HepG2 (cell line): ENCODE measurements around the gene SDK1. TPM values are rescaled to one million over a fixed set of nuclear protein-coding genes. Genes with fewer than 3 reads are reported as not detected.

Experiments
- ATAC-seq: fragments of 200-7000 bp; cut with Tn5 transposase; 3 replicates; pipeline ENCODE4 v1.9.1; 2020; ENCODE audit warnings: mild to moderate bottlenecking, moderate library complexity
- BruUV-seq: library from RNA; stranded (reverse); fragments of 400-500 nt; replicated peaks from 2 replicates; lab custom pipeline; 2021; lab: Mats Ljungman, UMichigan
- CTCF ChIA-PET: fragments of 300-600 bp; formaldehyde crosslinking; extraction: SDS; loops from one replicate; lab custom pipeline; 2021; ENCODE audit warnings: low total read pairs, inconsistent platforms, low intra/inter-chr PET ratio; lab: Yijun Ruan, JAX
- POLR2A ChIA-PET: fragments of 350-600 bp; sonication (Branson Sonifier 250); formaldehyde crosslinking; loops from one replicate; lab custom pipeline; 2020; ENCODE audit warnings: antibody characterized with exemption, inconsistent platforms; lab: Yijun Ruan, JAX
- DNase-seq: peaks from one replicate; pipeline ENCODE4 v3.0.0-alpha.2; 2015; ENCODE audit warnings: low spot score
- FAIRE-seq: peaks from 3 replicates; lab custom pipeline; 2011; peaks lifted over from hg19 to GRCh38; lab: Jason Lieb, UNC
- H2AFZ ChIP-seq: one replicate; pipeline ENCODE4 v1.6.1; 2011; ENCODE audit warnings: low read length, inconsistent platforms
- H3K27ac ChIP-seq: fragments of 300-600 bp; 3 replicates; pipeline ENCODE4 v1.8.0; 2011; ENCODE audit warnings: mixed run types, mild to moderate bottlenecking, mixed read lengths, low read length, inconsistent platforms; ENCODE audit not compliant: insufficient read depth; ENCODE audit errors: extremely low read length
- H3K27me3 ChIP-seq, 2 experiments: fragments of 200-600 bp in 1 of 2; 2 replicates in 1 of 2; 3 replicates in 1 of 2; pipeline versions ENCODE4 v1.6.0 to v1.8.0; 2011; ENCODE audit warnings: low read length in 2 of 2, mild to moderate bottlenecking in 2 of 2, moderate library complexity in 2 of 2, inconsistent platforms in 1 of 2; ENCODE audit not compliant: insufficient read depth in 2 of 2, control insufficient read depth in 1 of 2
- H3K36me3 ChIP-seq, 2 experiments: fragments of 200-600 bp in 1 of 2; replicated peaks in 1 of 2; 2 replicates in 1 of 2; 3 replicates in 1 of 2; pipeline versions ENCODE4 v1.5.1 to v1.8.0; 2011; ENCODE audit warnings: low read length in 2 of 2, inconsistent platforms in 1 of 2; ENCODE audit not compliant: insufficient read depth in 2 of 2, control insufficient read depth in 1 of 2
- H3K4me1 ChIP-seq: 2 replicates; pipeline ENCODE4 v1.5.1; 2012; ENCODE audit warnings: low read length, inconsistent platforms; ENCODE audit not compliant: insufficient read depth
- H3K4me2 ChIP-seq: 2 replicates; pipeline ENCODE4 v1.6.0; 2011; ENCODE audit warnings: low read depth, low read length, inconsistent platforms
- H3K4me3 ChIP-seq, 3 experiments: fragments of 200-600 bp in 1 of 3; sonication (generic), shearing (Covaris generic) in 1 of 3; replicated peaks in 1 of 3; 2 replicates each; pipeline ENCODE4 v1.5.1; 2011 to 2016; ENCODE audit warnings: low read length in 3 of 3, inconsistent platforms in 2 of 3, low read depth in 2 of 3, mild to moderate bottlenecking in 2 of 3, control low read depth in 1 of 3, mixed read lengths in 1 of 3; ENCODE audit not compliant: insufficient read depth in 1 of 3
- H3K79me2 ChIP-seq: one replicate; pipeline ENCODE4 v1.6.1; 2011; ENCODE audit warnings: low read length, inconsistent platforms; ENCODE audit not compliant: insufficient read depth
- H3K9ac ChIP-seq: 2 replicates; pipeline ENCODE4 v1.6.0; 2011; ENCODE audit warnings: mild to moderate bottlenecking, low read depth, low read length, inconsistent platforms; ENCODE audit not compliant: insufficient read depth
- H3K9me3 ChIP-seq: 2 replicates; pipeline ENCODE4 v1.5.1; 2012; ENCODE audit warnings: mild to moderate bottlenecking, low read length
- H4K20me1 ChIP-seq: 2 replicates; pipeline ENCODE4 v1.6.0; 2011; ENCODE audit warnings: inconsistent platforms, mild to moderate bottlenecking, low read length, moderate library complexity; ENCODE audit not compliant: insufficient read depth
- BRF2 ChIP-seq: sonication (generic); formaldehyde crosslinking; IDR thresholded peaks from 2 replicates; pipeline ENCODE4 v1.8.1; 2022; ENCODE audit warnings: mild to moderate bottlenecking, missing genetic modification reagents
- CHD4 ChIP-seq: fragments of 200-600 bp; sonication (generic); IDR thresholded peaks from 2 replicates; pipeline ENCODE4 v1.7.0; 2017; ENCODE audit warnings: mild to moderate bottlenecking, low read length, borderline replicate concordance
- KLF13 ChIP-seq: sonication (generic); formaldehyde crosslinking; IDR thresholded peaks from 2 replicates; pipeline ENCODE4 v1.4.0; 2020; ENCODE audit warnings: mild to moderate bottlenecking, missing genetic modification reagents
- MNT ChIP-seq: fragments of 450-650 bp; IDR thresholded peaks from 2 replicates; pipeline ENCODE4 v1.6.1; 2016
- SMARCC2 ChIP-seq: fragments of 450-650 bp; IDR thresholded peaks from 2 replicates; pipeline ENCODE4 v1.6.1; 2017; ENCODE audit warnings: antibody characterized with exemption, mild to moderate bottlenecking
- SP2 ChIP-seq: sonication (generic); formaldehyde crosslinking; IDR thresholded peaks from 2 replicates; pipeline ENCODE4 v1.5.1; 2020; ENCODE audit warnings: mild to moderate bottlenecking, missing genetic modification reagents
- TFE3 ChIP-seq: IDR thresholded peaks from 2 replicates; pipeline ENCODE4 v1.6.1; 2016
- ZNF276 ChIP-seq: sonication (generic); formaldehyde crosslinking; IDR thresholded peaks from 2 replicates; pipeline ENCODE4 v1.4.0; 2020; ENCODE audit warnings: mild to moderate bottlenecking, low read depth, missing genetic modification reagents
- ZNF747 ChIP-seq: sonication (generic); formaldehyde crosslinking; IDR thresholded peaks from 2 replicates; pipeline ENCODE4 v1.8.1; 2023; ENCODE audit warnings: missing genetic modification reagents, mild to moderate bottlenecking, borderline replicate concordance
- ZNF773 ChIP-seq: sonication (generic); formaldehyde crosslinking; IDR thresholded peaks from 2 replicates; pipeline ENCODE4 v1.4.0; 2020; ENCODE audit warnings: missing genetic modification reagents, borderline replicate concordance
- WGBS: methylation state at CpG from one replicate; pipeline ENCODE4 v1.1.6; 2017; ENCODE audit warnings: low lambda C conversion rate; 5-methylcytosine and 5-hydroxymethylcytosine counted together
- in situ Hi-C: cut with HindIII; loops from 2 replicates; pipeline ENCODE4 v1.10.0; 2017; ENCODE audit warnings: low pct_unique_long_range_greater_than_20kb; ENCODE audit not compliant: extremely low pct_ligation_motif_present
- intact Hi-C: fragments of 100-400 bp; cut with micrococcal nuclease; formaldehyde crosslinking; loops from one replicate; pipeline ENCODE4 v1.10.0; 2022; ENCODE audit not compliant: unreplicated experiment
- polyA plus RNA-seq, 8 experiments: library from polyadenylated mRNA; depleted of rRNA in 3 of 8; stranded (reverse) in 7 of 8; unstranded in 1 of 8; fragments of >200 nt; fragmentation: Illumina TruSeq in 4 of 8; extraction: Trizol in 4 of 8; gene quantifications; 2 replicates each; pipeline versions ENCODE4 v1.2.1 to v1.2.3, GENCODE V29; 2011 to 2016; ENCODE audit warnings: low read depth in 4 of 8, missing spikeins in 1 of 8, mixed read lengths in 1 of 8; ENCODE audit not compliant: insufficient read depth in 1 of 8
- total RNA-seq, 5 experiments: library from RNA; depleted of rRNA; stranded (reverse); fragments of >200 nt; fragmentation: Illumina TruSeq; extraction: Trizol; gene quantifications; 2 replicates each; pipeline ENCODE4 v1.2.3, GENCODE V29; 2016; ENCODE audit warnings: low read depth in 1 of 5

Gene SDK1
- total and polyA plus RNA-seq, 2 of the 13 experiments (the other 11 are each of a cell fraction or from before 2014, with no cell fraction given) = 0.35 to 2.4 TPM

GRCh38 chr7:3943779-3944520 lies 642.9 kb downstream of the SDK1 start:
- no peak for DNase-seq
- Histone ChIP-seq H4K20me1 (no peaks in the 10 kb centered on the region), H3K4me3 (no peak overlapping the region), H3K4me1 (peaks cover 44% of the 10 kb centered on the region), H3K4me2 (no peak overlapping the region), H3K79me2 (no peaks in the 10 kb centered on the region), H3K9me3 (no peaks in the 10 kb centered on the region), H2AFZ (no peak overlapping the region), H3K36me3 (no peaks in the 10 kb centered on the region), H3K9ac (no peak overlapping the region), H3K27me3 (no peaks in the 10 kb centered on the region), H3K27ac (no peak overlapping the region)
- TF ChIP-seq CHD4 = 0 out of 2 replicates have a peak, but pooled peaks have one; percentile 40
- TF ChIP-seq ZNF276 = no peak
- WGBS = 81% methylated on average over 10 of the region's 10 CpGs
- ChIA-PET POLR2A (no interaction called here), CTCF (no interaction called here)
- no peak for FAIRE-seq
- intact Hi-C loops = no loop called here
- BruUV-seq = no TSS peak
- no peak for ATAC-seq
- in situ Hi-C loops = no loop called here

- no TSS peak for BruUV-seq
- TF ChIP-seq MNT (no peak), ZNF747 (CRISPR knock-in tag) (no peak), SMARCC2 (no peak), BRF2 (CRISPR knock-in tag) (no peak), KLF13 (CRISPR knock-in tag) (no peak), SP2 (CRISPR knock-in tag) (no peak), ZNF773 (CRISPR knock-in tag) (no peak), TFE3 (no peak)
Measured at GRCh38 chr7:3949242-3949640, 648.2 kb downstream of the SDK1 start.

More at GRCh38 chr7:3949242-3949640, 648.2 kb downstream of the SDK1 start:
- intact Hi-C loops (no loop called here), in situ Hi-C loops (no loop called here)
- H3K4me2 ChIP-seq = no peak overlapping the region
- no peak overlapping the region for H2AFZ ChIP-seq
- ChIA-PET CTCF (no interaction called here), POLR2A (no interaction called here)
- H3K9ac ChIP-seq = no peak overlapping the region
- no peaks in the 10 kb centered on the region for H4K20me1 ChIP-seq
- H3K27me3 ChIP-seq = no peaks in the 10 kb centered on the region
- no peak overlapping the region for H3K4me3 ChIP-seq
- peaks cover 52% of the 10 kb centered on the region for H3K4me1 ChIP-seq
- no peak overlapping the region for H3K27ac ChIP-seq
- no peak for ATAC-seq
- FAIRE-seq = no peak
- no peaks in the 10 kb centered on the region for H3K79me2 ChIP-seq
- no peak for DNase-seq
- peaks cover 0 to 3% of the 10 kb centered on the region in 2 experiments; a peak in 2 of 5 replicates for H3K36me3 ChIP-seq
- WGBS = 96% methylated on average over 16 of the region's 16 CpGs
- H3K9me3 ChIP-seq = no peaks in the 10 kb centered on the region
